COLO668 (cell line): ENCODE measurements around the gene IQSEC3.

Experiments used
- DNase-seq: peaks from one replicate; lab custom pipeline; 2025; ENCODE audit not compliant: unreplicated experiment; lab: John Stamatoyannopoulos, UW

Gene IQSEC3

DNA sequence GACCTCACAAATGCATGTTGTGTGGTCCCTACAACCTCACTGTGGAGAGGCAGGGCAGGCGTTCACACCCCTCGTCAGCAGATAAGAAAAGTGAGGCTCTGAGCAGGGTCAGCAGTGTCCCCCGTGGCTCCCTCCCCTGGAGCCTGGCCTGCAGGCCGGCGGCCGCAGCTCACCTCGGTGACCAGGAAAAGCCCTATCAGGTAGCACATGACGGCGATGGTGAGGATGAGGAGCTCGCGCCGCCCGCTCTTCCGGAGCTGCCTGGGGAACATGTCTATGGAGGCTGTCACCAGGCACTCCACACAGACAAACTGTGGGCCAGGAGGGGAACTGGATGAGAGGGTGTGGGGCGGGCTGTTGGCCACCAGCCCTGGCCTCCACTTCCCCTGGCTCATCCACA lies 129.4 kb downstream of the IQSEC3 start:
- no peak for DNase-seq

DNA sequence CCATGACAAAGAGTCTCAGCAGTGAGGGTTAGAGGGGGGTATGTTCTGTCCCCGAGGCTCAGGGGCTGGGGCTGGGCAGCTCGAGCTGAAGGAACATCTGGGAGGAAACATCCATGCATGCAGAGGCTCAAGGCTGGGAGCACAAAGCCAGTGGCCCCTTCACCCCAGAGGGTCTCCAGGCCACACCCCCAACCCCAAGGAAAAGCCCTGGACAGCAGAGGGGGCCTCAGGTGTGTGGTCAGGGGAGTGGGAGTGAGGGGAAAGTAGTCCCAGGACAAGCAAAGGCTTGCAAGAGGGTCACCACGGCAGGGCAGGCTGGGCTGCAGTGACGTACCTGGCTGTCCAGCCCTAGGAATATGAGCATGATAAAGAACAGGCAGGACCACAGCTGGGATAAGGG lies 129.9 kb downstream of the IQSEC3 start:
- no peak for DNase-seq

DNA sequence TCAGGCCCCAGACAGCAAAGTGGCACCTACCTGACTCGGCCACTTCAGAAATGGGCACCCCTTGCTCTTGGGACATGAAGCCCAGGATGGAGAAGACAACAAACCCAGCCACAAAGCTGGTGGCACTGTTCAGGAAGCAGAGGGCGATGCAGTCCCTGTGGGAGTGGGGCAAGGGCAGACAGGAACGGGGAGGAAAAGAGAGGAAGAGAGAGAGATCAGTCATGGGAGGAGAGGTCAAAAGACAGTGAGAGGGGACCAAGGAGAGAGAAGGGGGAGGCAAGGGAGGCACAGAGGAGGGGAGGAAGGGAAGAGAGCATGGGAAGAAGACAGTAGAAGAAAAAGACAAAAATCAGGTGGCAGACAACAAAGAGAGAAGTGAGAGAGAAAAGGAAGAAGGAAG lies 130.8 kb downstream of the IQSEC3 start:
- DNase-seq: no peak

DNA sequence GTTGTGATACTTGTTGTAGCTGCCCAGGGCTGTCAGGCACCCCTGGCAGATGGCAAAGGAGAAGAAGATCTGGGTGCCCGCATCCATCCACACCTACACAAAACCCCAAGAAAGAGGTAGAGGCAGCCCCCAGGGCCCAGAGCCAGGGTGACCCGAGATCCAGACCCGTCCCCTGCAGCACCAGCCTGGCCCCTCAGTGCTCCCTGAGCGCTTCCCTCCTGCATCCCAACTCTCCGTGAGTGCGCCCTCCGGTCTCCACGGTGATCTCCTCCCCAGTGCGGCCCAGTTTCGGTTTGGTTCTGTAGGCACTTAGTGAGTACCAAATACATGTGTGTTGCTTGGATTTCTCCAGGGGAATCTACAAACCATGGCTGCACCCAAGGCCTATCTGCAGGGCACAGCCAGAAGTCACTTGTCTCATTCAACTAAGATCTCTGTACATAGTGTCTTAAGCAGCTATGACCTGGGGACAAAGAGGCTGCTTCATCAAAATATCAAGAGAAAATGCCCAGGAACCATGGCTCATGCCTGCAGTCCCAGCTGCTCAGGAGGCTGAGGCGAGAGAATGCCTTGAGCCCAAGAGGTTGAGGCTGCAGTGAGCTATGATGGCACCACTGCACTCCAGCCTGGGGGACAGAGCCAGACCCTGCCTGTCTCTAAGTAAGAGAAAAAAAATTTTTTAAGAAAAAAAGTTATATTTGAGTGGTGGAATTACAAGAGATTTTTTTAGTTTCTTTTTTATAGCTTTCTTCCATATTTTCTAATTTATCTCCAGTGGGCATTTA lies 131.5 kb downstream of the IQSEC3 start:
- DNase-seq: no peak

DNA sequence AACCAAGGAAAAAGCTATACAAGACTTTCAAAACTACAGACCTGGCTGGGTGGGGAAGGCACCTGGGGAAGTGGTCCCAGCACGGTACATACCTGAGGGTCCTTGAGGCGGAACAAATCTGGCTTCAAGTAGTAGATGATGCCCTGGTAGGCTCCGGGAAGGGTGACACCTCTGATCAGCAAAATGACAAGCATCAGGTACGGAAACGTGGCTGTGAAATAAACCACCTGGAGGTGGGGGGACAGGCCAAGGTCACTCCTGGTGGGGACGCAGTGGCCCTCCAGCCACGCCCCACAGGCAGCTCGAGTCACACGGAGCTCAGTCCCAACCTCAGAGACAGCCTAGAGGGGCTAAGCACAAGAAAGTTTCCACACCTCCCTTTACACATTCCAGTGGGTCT lies 132.1 kb downstream of the IQSEC3 start:
- no peak for DNase-seq

DNA sequence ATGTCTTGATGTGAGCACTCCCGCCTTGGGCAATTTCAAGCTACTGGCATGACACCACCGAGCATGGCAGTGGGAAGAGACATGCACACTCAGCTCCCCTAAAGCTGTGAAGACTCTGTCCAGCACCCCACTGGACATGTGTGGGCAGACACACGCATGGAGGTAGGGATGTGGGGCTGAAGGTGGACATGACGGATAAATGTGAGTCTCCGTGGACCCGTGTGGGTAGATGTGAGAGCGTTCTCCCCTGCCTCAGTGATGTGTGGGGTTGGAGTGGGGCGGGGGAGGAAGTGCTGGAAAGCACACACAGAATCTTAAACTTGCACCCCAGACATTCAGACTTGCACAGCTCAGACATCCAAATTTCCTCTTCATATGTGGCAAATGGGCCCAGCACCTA lies 134.8 kb downstream of the IQSEC3 start:
- DNase-seq: no peak

DNA sequence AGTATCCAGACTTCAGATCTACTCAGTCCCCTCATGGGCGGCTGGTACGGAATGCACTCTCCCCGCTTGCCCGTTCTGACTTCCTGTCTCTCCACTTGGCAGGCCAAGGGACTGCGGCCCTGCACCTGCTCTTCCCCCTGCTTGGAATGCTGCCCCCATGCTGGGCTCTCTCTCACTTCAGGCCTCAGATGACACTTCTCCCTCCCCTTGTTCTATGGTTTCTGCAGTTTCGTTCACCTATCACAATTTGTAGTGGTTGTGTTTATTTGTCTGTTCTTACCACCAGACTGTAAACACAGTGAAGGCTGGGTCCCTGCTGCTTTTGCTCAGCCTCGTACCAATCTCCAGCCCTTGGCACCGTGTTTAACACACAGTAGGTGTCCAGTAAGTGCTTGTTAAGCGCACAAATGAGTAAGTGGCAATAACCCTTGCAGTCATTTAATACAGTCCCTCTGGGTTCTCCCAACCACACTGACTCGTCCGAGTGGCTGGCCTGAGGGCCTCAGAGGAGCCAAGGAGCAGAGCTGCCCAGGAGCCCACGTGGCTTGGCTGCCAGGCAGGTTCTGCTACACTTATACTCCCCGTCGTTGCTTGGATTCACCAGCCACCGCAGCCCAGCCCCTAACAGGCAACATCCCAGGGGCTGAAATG lies 135.6 kb downstream of the IQSEC3 start:
- peak; percentile 40 for DNase-seq

DNA sequence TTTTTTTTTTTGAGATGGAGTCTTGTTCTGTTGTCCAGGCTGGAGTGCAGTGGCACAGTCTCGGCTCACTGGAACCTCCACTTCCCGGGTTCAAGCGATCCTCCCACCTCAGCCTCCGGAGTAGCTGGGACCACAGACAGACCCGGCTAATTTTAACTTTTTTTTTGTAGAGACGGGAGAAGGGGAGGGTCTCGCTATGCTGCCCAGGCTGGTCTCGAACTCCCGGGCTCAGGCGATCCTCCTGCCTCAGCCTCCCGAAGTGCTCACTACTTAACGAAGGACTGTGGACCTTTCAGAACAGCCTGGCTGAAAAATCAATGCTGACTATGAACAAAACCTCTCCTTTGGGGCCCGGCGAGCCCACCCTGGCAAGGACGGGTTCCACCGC lies 136.5 kb downstream of the IQSEC3 start:
- DNase-seq: no peak

DNA sequence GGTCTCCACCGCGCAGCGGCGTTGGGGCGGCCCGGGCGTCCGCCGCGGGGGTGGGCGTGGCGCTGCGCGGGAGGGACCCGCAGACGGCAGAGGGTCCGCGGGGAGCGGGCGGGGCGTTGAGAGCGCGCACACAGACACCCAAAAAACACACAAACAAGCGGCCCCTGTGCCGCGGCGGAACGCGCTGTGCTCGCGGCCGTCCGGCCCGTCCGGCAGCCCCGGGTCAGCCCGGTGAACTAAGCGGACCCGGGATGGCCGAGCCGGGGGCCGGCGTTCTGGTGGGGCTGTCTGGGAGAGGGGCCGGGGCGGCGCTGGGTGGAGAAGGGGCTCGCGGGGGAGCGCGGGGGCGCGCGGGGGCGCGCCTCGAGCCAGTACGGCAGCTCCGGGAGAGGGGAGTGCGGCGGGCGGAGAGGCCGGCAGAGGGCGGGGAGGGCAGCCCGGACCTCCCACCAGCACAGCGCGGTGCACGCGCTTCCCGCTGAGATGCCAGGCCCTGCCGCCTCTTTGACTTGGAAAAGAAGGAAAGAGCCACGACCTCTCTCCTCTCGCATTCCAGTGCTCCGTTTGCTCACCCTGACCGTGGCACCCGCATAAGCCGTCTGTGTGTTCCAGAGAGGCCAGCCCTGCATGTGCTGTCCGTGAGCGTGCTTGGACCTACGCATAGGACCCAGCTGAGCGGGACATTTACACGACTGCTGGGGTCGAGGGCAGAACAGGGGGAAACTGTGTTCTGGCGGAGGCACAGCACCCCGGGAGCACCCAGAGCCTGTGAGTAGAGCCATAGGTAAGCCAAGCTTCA lies 137.1 kb downstream of the IQSEC3 start:
- peak; percentile 28 for DNase-seq

DNA sequence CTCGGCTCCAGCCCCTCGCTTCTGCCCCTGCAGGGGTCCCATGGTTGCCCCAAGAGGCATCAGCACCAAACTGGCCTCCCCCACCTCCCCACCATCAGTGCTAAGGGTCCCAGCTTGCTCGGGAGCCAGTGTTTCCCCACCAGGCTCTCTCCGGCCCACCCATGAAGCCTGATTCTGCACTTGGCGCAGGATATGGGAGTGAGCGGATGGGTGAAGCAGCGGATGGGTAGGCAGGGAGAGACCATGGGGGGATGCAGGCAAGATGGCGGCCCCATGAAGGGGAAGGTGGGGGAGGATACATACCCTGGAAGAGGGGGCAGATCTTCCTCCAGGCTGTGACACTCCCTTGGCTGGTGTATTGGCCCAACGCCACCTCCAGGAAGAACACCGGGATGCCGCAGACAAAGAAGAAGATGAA lies 137.7 kb downstream of the IQSEC3 start:
- DNase-seq: no peak

DNA sequence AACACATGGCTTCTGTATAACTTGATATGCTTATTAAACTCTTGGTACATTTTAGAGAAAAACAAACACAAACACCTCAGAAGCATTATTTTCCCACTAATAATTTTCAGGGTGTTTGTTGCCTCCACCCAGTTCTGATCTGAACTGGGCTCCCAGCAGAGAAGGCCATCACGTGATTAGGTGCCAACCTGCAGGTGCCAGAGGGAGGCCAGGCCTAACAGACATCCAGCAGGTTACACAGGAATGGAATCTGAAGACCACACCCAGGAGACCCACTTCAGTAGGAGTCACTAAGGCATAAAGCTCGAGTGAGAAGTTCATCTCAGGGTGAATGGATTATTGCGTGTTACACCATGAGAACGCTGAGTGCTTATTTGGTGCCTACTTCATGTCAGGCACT lies 138.5 kb downstream of the IQSEC3 start:
- DNase-seq: no peak

DNA sequence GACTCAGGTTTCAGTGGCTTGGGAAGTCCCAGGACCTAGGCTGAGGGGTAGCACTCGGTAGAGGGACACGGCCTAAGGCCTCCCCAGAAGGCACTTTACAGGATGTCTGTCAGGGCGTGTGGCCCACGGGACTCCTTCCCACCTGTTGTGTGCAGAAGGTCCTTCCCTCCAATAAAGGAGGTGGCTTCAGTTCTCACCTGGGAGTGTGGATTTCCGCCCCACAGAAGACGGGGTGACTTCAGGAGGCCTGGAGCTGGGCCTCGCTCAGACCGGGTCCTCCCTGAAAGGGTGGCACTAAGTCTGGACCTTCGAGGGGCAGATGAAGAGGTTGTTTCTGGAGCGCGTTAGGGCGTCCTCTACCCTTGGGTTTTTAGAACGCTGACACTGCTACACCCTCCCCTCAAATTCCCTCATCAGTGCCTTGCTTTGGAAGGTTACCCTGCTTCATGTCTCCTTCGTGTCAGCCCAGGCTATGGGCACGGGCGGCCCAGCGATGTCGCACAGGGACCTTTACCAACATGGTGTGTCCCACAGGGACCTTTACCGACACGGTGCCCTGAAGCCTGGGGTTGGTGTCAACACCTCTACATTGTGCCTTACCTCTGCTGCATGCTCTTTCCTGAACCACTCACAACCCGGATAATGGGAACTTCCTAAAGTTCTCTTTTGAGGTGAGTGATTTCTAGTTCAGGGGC lies 140.3 kb downstream of the IQSEC3 start:
- DNase-seq: no peak

DNA sequence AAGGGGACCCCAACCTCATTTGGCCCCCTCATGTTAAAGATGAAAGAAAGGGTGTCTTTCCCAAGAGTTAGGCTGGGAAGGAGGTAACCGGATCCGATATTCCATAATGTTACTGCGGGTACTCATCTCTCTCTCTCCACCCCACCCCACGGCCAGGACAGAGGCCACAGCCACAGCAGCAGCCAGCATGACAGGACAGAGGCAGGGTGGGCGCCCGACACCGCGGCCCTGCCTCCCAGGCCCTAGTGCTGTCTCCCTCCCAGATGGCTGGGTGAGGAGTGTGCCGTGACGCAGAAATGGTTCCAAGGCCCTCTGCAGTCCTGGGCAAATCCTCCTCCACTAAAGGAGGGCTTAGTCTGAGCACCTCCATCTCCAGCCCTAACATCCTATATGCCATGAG lies 141.2 kb downstream of the IQSEC3 start:
- DNase-seq: no peak

DNA sequence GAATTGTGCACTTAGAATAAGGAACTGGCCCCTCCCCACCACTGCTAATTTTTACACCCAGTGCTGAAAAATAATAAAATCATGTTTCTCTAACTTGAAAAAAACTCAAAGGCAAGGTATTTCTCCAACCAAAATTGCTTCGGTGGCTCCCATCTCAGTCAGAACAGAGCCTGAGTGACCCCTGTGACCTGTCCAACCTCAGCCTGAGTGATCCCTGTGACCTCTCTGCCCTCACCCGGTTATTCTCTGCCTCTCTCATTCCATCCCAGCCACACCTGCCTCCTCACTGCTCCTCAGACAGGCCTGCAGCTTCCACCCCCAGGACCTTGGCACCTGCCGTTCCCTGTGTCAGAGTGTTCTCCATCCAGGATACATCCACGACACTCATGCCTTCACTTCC lies 142.2 kb downstream of the IQSEC3 start:
- DNase-seq: no peak

DNA sequence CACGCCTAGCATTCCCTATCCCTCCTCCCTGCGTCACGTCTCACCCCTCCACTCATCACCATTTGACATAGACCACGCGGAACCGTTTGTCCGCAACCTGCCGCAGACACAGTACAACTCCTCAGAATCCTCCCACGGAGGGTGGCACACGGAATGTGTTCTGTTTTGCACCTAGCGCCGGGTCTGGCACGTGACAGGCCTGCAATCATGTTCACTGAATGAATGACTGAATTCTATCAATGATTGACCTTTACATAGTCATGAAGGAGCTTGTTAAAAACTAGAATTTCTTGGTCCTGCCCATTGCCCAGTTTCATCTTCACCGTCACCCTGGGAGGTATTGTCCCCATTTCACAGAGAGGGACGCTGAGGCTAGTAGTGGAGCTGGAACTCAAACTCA lies 142.7 kb downstream of the IQSEC3 start:
- DNase-seq: no peak

DNA sequence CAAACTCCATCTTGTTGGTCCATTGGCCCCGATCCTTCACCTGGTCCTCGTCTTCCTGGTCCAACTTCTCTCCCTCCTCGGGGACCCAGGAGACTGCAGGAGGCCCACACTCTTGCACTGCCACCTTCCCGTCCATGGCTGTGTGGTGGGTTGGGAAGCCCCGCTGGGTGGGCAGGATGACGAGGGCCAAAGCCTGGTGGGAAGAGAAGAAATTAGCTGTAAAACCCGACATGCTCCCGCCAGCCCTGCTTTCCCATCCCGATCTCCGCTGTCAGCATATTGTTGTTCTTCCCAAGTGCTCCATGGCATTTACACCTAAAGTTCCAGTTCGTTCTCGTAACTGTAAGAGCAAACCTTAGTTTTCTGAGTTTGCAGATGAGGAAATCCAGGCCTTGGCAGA lies 143.3 kb downstream of the IQSEC3 start:
- DNase-seq: no peak

DNA sequence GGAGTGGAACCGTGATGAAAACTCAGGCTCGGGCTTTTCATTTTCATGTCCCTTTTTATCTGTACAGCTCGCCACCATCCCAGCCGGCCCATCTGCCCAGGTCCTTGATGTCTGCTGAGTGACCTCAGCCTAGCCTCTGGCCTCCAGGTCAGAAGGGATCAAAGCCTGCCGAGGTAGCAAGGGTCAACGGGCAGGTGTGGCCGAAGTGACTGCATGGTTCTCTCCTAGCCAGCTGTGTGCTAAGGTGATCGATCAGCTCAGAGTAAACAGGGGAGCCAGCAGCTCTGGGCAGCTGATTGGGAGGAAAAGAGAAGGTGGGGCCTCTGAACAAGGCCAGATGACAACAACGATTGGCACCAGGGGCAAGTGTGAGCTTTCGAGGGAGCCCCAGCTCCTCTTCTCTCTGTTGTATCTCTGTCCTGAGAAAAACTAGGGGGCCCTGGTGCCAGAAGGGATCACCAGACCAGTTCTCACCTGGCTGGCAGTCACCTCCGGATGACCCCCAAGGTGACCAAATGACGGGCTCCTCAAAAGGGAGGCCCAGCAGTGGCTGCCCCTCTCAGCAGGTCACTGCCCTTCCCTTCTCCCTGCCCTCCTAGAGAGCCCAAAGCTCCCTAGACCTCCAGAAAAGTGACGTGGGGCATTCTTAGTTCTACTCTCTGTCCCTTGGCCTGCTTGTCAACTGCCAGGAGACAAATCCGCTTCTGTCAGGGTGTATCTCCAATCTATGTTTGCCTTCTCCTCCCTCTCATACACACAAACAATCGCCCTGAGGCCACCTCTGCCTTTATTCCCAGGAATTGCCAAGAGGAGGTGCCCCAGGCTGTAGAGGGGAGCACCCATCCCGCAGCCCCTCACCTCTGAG lies 143.9 kb downstream of the IQSEC3 start:
- DNase-seq: no peak

DNA sequence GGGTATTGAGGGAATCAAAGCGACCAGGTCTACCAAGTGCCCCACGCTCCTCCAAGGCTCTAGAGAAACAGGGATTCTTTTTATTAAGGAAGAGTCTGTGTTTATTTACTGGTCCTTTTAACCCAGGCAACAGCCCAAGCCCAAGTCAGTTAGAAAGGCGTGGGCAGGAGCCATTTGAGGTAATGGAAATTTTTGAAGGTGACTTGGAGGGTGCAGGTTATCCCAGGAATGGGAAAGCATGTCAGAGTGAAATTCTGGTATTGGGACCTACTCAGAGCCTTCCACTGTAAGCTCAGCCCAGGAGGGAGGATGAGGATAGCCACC lies 144.5 kb downstream of the IQSEC3 start:
- no peak for DNase-seq

DNA sequence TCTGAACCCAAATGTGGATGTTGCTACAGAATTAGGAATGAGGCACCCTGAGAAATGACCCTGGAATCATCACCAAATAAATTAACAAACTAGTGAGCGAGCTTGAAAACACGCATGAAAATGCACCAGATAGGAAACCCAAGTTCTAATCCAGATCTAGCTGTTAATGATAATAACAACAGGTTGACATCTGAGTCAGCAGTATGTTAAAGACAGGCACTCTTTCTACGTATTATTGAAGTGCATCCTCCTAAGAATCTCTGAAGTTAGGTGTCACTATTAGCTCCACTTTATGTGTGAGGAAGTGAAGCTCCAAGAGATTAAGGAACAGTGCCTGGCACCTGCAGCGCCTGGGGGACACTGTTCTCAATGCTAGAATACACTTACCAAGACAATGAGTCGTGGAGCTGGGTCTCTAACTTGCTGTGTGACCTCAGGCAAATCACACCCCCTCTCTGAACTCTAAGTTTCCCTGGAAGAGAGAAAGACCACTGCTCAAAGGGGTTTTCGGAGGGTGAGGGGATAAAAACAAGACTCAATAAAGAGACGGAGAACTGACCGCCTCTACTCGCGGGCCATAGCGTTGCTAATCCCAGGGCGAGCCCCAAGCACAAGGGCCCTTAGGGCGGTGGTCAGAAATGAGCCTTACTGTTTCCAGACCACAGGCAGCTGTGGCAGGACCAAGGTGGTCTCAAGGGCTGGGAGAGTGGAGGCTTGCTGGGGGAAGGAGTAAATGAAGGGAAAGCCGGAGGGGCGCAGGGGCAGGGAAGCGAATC lies 145.3 kb downstream of the IQSEC3 start:
- no peak for DNase-seq

DNA sequence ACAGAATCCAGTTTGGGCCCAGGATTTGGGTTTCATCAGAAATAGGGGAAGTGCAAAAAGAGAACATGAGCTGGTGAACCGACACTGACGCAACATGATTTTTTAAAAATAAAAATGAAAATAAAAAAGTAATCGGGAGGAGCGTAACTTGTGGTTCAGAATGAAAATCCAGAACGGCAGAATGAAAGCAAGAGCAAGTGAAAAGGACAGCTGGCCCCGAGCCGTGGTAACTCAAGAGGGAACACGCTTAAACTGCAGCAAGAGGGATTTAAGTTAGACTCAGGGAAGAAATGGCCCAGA lies 145.8 kb downstream of the IQSEC3 start:
- DNase-seq: no peak
